ENCODE results near the gene NBL1. TPM values are rescaled to one million over a fixed set of nuclear protein-coding genes. Genes with fewer than 3 reads are reported as not detected.

NBL1 gene
- total and polyA plus RNA-seq, 9 of the 15 experiments (the other 6 are each of a cell fraction or from before 2014, with no cell fraction given), result 0.10 to 3.7 (median 1.8) TPM; not detected in 1

DNA sequence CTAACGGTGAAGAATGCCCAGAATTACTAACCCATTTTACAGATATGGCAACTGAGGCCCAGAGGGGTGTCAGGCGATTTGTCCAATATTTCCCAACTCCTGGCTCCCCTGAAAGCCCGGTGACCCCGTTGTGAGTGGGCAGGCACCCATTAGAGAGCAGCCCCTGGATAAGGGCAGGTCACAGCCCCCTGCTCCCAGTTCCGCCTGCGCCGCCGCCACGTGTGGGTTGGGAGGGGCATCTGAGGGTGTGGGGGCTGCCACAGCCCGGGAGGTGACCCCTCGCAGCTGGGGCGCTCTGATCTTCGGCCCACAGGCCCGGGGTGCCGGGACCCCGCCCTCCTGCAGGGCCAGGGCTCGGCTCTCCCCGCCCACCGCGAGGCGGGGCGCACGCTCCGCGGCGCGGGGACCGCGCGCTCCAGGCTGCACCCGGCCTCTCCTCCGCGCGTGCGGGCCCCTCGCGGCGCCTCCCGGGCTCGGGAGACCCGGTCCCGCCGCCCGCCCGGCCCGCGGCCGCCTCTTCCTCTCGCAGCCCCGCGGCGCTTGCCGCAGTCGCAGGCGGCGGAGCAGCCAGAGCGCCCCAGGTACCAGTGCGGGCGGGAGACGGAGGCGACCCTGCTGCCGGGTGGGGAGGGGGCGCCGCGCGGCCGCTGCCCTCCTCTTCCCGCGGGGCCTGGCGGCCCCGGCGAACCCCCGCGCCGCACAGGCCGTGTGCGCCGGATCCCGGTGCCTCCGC, 20.5 kb downstream of the NBL1 start, which contains the start of gene HTR6 (continued):
- TF ChIP-seq RBM25 (IDR thresholded peaks at IDR 0.05; ENCODE audit: low read depth, low read length, severe bottlenecking) (peak; percentile 93), POLR2B (IDR thresholded peaks at IDR 0.05; ENCODE audit: low read depth, partially characterized antibody) (no peak), UBTF (IDR thresholded peaks at IDR 0.05; ENCODE audit: borderline replicate concordance in 1 of 2, low read depth in 2 of 2, low read length in 2 of 2) (0 out of 4 replicates have a peak, but pooled peaks of 1 of the 2 experiments have one; percentile 17), POU5F1 (IDR thresholded peaks at IDR 0.05; ENCODE audit: borderline replicate concordance, low read depth, low read length, partially characterized antibody) (no peak), MAZ (CRISPR knock-in tag; conservative IDR thresholded peaks at IDR 0.05 in 1 of 2, IDR thresholded peaks at IDR 0.05 in 1 of 2) (no peak), TRIM24 (IDR thresholded peaks at IDR 0.05) (no peak), KLF6 (CRISPR knock-in tag; IDR thresholded peaks at IDR 0.05; ENCODE audit: borderline replicate concordance) (no peak), SREBF2 (CRISPR knock-in tag; IDR thresholded peaks at IDR 0.05) (no peak), ZNF589 (CRISPR knock-in tag; IDR thresholded peaks at IDR 0.05; ENCODE audit: low read depth) (no peak), ZNF431 (CRISPR knock-in tag; IDR thresholded peaks at IDR 0.05) (no peak), ATF3 (IDR thresholded peaks at IDR 0.05) (no peak), ATF3 (CRISPR knock-in tag; conservative IDR thresholded peaks at IDR 0.05) (no peak), ZBTB8A (IDR thresholded peaks at IDR 0.05; ENCODE audit: partially characterized antibody) (no peak), ZNF76 (CRISPR knock-in tag; IDR thresholded peaks at IDR 0.05; ENCODE audit: borderline replicate concordance) (no peak), SRSF3 (IDR thresholded peaks at IDR 0.05; ENCODE audit: insufficient read depth, low read length) (no peak), TBP (optimal IDR thresholded peaks at IDR 0.05; ENCODE audit: low read depth, low read length) (no peak)
- TF ChIP-seq, protein P1, sequence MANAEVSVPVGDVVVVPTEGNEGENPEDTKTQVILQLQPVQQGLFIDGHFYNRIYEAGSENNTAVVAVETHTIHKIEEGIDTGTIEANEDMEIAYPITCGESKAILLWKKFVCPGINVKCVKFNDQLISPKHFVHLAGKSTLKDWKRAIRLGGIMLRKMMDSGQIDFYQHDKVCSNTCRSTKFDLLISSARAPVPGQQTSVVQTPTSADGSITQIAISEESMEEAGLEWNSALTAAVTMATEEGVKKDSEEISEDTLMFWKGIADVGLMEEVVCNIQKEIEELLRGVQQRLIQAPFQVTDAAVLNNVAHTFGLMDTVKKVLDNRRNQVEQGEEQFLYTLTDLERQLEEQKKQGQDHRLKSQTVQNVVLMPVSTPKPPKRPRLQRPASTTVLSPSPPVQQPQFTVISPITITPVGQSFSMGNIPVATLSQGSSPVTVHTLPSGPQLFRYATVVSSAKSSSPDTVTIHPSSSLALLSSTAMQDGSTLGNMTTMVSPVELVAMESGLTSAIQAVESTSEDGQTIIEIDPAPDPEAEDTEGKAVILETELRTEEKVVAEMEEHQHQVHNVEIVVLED (CRISPR knock-in tag; IDR thresholded peaks at IDR 0.05), result no peak
- TF ChIP-seq, protein P2, sequence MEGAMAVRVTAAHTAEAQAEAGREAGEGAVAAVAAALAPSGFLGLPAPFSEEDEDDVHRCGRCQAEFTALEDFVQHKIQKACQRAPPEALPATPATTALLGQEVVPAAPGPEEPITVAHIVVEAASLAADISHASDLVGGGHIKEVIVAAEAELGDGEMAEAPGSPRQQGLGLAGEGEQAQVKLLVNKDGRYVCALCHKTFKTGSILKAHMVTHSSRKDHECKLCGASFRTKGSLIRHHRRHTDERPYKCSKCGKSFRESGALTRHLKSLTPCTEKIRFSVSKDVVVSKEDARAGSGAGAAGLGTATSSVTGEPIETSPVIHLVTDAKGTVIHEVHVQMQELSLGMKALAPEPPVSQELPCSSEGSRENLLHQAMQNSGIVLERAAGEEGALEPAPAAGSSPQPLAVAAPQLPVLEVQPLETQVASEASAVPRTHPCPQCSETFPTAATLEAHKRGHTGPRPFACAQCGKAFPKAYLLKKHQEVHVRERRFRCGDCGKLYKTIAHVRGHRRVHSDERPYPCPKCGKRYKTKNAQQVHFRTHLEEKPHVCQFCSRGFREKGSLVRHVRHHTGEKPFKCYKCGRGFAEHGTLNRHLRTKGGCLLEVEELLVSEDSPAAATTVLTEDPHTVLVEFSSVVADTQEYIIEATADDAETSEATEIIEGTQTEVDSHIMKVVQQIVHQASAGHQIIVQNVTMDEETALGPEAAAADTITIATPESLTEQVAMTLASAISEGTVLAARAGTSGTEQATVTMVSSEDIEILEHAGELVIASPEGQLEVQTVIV (CRISPR knock-in tag; IDR thresholded peaks at IDR 0.05; ENCODE audit: borderline replicate concordance), result no peak
